COLO668 (cell line): ENCODE measurements around the gene TSHR.
"Not testable (repeated sequence)": the region's sequence is repeated elsewhere in the genome, so short reads cannot be mapped to it uniquely, and the experiment has no call there.

Source experiments
- DNase-seq: peaks from one replicate; lab custom pipeline; 2025; ENCODE audit not compliant: unreplicated experiment; lab: John Stamatoyannopoulos, UW

TSHR gene

GRCh38 chr14:81067156-81067555 lies 111.7 kb downstream of the TSHR start:
- DNase-seq: no peak

- DNase-seq: no peak
Observed at GRCh38 chr14:81068176-81068782, 112.9 kb downstream of the TSHR start.

GRCh38 chr14:81070511-81070910 lies 115.1 kb downstream of the TSHR start:
- DNase-seq: no peak

GRCh38 chr14:81085596-81085995 lies 130.2 kb downstream of the TSHR start:
- DNase-seq: no peak

- DNase-seq: no peak
Observed at GRCh38 chr14:81087230-81087629, 131.8 kb downstream of the TSHR start.

- no peak for DNase-seq
Observed at GRCh38 chr14:81091139-81091538, 135.7 kb downstream of the TSHR start.

GRCh38 chr14:81091660-81092059 lies 136.2 kb downstream of the TSHR start:
- no peak for DNase-seq

GRCh38 chr14:81093651-81094050 lies 138.2 kb downstream of the TSHR start:
- DNase-seq: no peak

- no peak for DNase-seq
Observed at GRCh38 chr14:81095539-81095938, 140.1 kb downstream of the TSHR start.

GRCh38 chr14:81096656-81097055 lies 141.2 kb downstream of the TSHR start:
- DNase-seq: no peak

GRCh38 chr14:81102217-81102616 lies 146.8 kb downstream of the TSHR start:
- DNase-seq: no peak

GRCh38 chr14:81103443-81103842 lies 148.0 kb downstream of the TSHR start:
- no peak for DNase-seq

GRCh38 chr14:81105378-81105777 lies 150.0 kb downstream of the TSHR start:
- no peak for DNase-seq

- no peak for DNase-seq
Observed at GRCh38 chr14:81105961-81106360, 150.5 kb downstream of the TSHR start.

- no peak for DNase-seq
Observed at GRCh38 chr14:81110186-81110585, 154.8 kb downstream of the TSHR start.

GRCh38 chr14:81113176-81113575 lies 157.8 kb downstream of the TSHR start:
- DNase-seq: no peak

- DNase-seq: not testable (repeated sequence)
Observed at GRCh38 chr14:81113945-81114820, 158.8 kb downstream of the TSHR start.

GRCh38 chr14:81120501-81120900 lies 165.1 kb downstream of the TSHR start:
- DNase-seq: no peak

GRCh38 chr14:81122326-81122725 lies 166.9 kb downstream of the TSHR start:
- no peak for DNase-seq

GRCh38 chr14:81123811-81124210 lies 168.4 kb downstream of the TSHR start:
- DNase-seq: no peak

GRCh38 chr14:81125536-81125935 lies 170.1 kb downstream of the TSHR start:
- no peak for DNase-seq

- no peak for DNase-seq
Observed at GRCh38 chr14:81127785-81128184, 172.4 kb downstream of the TSHR start.

GRCh38 chr14:81129242-81129641 lies 173.8 kb downstream of the TSHR start:
- no peak for DNase-seq
